RWPE2 (cell line): ENCODE measurements around the gene ANKRD42.

Experiments used
- ATAC-seq: fragments of 200-7000 bp; cut with Tn5 transposase; 3 replicates; pipeline ENCODE4 v1.9.1; 2021; ENCODE audit warnings: low read depth
- DNase-seq: peaks from one replicate; pipeline ENCODE4 v3.0.0-alpha.2; 2020; ENCODE audit warnings: low spot score
- H3K27ac ChIP-seq: fragments of 450-650 bp; 2 replicates; pipeline ENCODE4 v1.5.1; 2017; ENCODE audit warnings: mild to moderate bottlenecking; ENCODE audit not compliant: poor library complexity, severe bottlenecking
- H3K27me3 ChIP-seq: fragments of 250-450 bp; sonication (Bioruptor Pico); 2 replicates; pipeline ENCODE4 v1.5.1; 2021; ENCODE audit warnings: mild to moderate bottlenecking, moderate library complexity; ENCODE audit not compliant: insufficient read depth, poor library complexity, severe bottlenecking
- H3K36me3 ChIP-seq: fragments of 250-450 bp; sonication (Bioruptor Pico); 2 replicates; pipeline ENCODE4 v1.5.1; 2020; ENCODE audit warnings: low read depth, mild to moderate bottlenecking, moderate library complexity
- H3K4me1 ChIP-seq: fragments of 250-450 bp; sonication (Bioruptor Pico); 2 replicates; pipeline ENCODE4 v1.5.1; 2021; ENCODE audit warnings: mild to moderate bottlenecking, moderate library complexity; ENCODE audit not compliant: insufficient read depth, poor library complexity, severe bottlenecking
- H3K4me3 ChIP-seq: fragments of 250-450 bp; sonication (Bioruptor Pico); 2 replicates; pipeline ENCODE4 v1.5.1; 2021; ENCODE audit warnings: mild to moderate bottlenecking, moderate library complexity; ENCODE audit not compliant: severe bottlenecking
- H3K9me3 ChIP-seq: fragments of 250-450 bp; sonication (Bioruptor Pico); 2 replicates; pipeline ENCODE4 v1.5.1; 2021; ENCODE audit warnings: mild to moderate bottlenecking, moderate library complexity; ENCODE audit not compliant: severe bottlenecking
- CTCF ChIP-seq: fragments of 450-650 bp; IDR thresholded peaks from one replicate; pipeline ENCODE4 v1.5.1; 2017; ENCODE audit warnings: mild to moderate bottlenecking, moderate library complexity; ENCODE audit not compliant: poor library complexity, severe bottlenecking

ANKRD42 gene

GRCh38 chr11:83292709-83293456 is 99.4 kb downstream of the ANKRD42 start:
- peak; percentile 81 for TF ChIP-seq CTCF
- ATAC-seq (peak; percentile 76), DNase-seq (no peak)
- H3K4me1 ChIP-seq = no peaks in the 10 kb centered on the region
- no peaks in the 10 kb centered on the region for H3K9me3 ChIP-seq
- no peak overlapping the region for H3K27ac ChIP-seq
- no peak overlapping the region for H3K4me3 ChIP-seq
- no peaks in the 10 kb centered on the region for H3K36me3 ChIP-seq
- no peaks in the 10 kb centered on the region for H3K27me3 ChIP-seq

DNA sequence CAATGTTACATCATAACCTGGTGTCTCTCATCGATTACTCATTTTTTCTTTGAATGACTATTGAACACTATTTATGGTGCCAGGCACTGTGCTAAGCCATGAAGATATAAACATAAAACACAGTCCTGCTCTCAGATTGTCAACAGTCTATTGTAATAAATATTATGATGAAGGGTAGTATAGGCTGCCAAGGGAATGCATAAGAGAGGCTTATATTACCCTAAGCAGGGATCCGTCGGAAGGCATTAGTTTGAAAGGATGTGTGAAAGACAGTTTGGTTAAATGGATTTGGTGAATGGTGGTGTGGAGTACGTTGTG is 99.9 kb downstream of the ANKRD42 start:
- Histone ChIP-seq H3K4me3 (no peak overlapping the region), H3K27me3 (no peaks in the 10 kb centered on the region), H3K9me3 (no peaks in the 10 kb centered on the region), H3K27ac (no peak overlapping the region), H3K4me1 (no peaks in the 10 kb centered on the region), H3K36me3 (no peaks in the 10 kb centered on the region)
- ATAC-seq (no peak), DNase-seq (no peak)
- TF ChIP-seq CTCF = no peak

GRCh38 chr11:83294208-83294607 is 100.7 kb downstream of the ANKRD42 start:
- no peaks in the 10 kb centered on the region for H3K36me3 ChIP-seq
- H3K9me3 ChIP-seq = no peaks in the 10 kb centered on the region
- H3K27me3 ChIP-seq = no peaks in the 10 kb centered on the region
- H3K4me1 ChIP-seq = no peaks in the 10 kb centered on the region
- H3K27ac ChIP-seq = no peak overlapping the region
- no peak for TF ChIP-seq CTCF
- no peak overlapping the region for H3K4me3 ChIP-seq
- no peak for DNase-seq
- no peak for ATAC-seq
